Liver (tissue), 9 donors: ENCODE measurements around the gene SAXO2. TPM values are rescaled to one million over a fixed set of nuclear protein-coding genes. Genes with fewer than 3 reads are reported as not detected.
"Not testable (repeated sequence)": the region's sequence is repeated elsewhere in the genome, so short reads cannot be mapped to it uniquely, and the experiment has no call there.

Experiments
- DNase-seq: peaks from one replicate; pipeline ENCODE4 v3.0.0-alpha.2; 2017; ENCODE audit warnings: low spot score
- H3K27ac ChIP-seq, 2 donors: one replicate each; pipeline ENCODE4 v1.7.0; 2013; ENCODE audit warnings: inconsistent platforms in 2 of 2, low read length in 2 of 2, control low read depth in 1 of 2, low read depth in 1 of 2, mild to moderate bottlenecking in 1 of 2
- H3K27me3 ChIP-seq, 4 donors: one replicate each; pipeline versions ENCODE4 v1.6.1 to v1.7.0; 2013; ENCODE audit warnings: low read length in 3 of 4, inconsistent platforms in 1 of 4, mild to moderate bottlenecking in 1 of 4, moderate library complexity in 1 of 4; ENCODE audit not compliant: control insufficient read depth in 4 of 4, insufficient read depth in 4 of 4
- H3K36me3 ChIP-seq, 4 donors: one replicate each; pipeline versions ENCODE4 v1.6.1 to v1.7.0; 2013; ENCODE audit warnings: low read length in 3 of 4, mild to moderate bottlenecking in 3 of 4, low read depth in 1 of 4, moderate library complexity in 1 of 4; ENCODE audit not compliant: control insufficient read depth in 4 of 4, insufficient read depth in 3 of 4
- H3K4me1 ChIP-seq, 4 donors: one replicate each; pipeline versions ENCODE4 v1.6.1 to v1.7.0; 2013; ENCODE audit warnings: low read length in 3 of 4, mild to moderate bottlenecking in 3 of 4, moderate library complexity in 1 of 4; ENCODE audit not compliant: control insufficient read depth in 4 of 4, insufficient read depth in 4 of 4
- H3K4me3 ChIP-seq, 3 donors: one replicate each; pipeline versions ENCODE4 v1.6.1 to v1.7.0; 2013; ENCODE audit warnings: low read length in 3 of 3, control low read depth in 1 of 3, low read depth in 1 of 3, mild to moderate bottlenecking in 1 of 3
- H3K9ac ChIP-seq, 2 donors: one replicate each; pipeline ENCODE4 v1.7.0; 2013; ENCODE audit warnings: low read length in 2 of 2, mild to moderate bottlenecking in 2 of 2, moderate library complexity in 2 of 2, control low read depth in 1 of 2, low read depth in 1 of 2
- H3K9me3 ChIP-seq, 4 donors: one replicate each; pipeline versions ENCODE4 v1.6.1 to v1.7.0; 2013; ENCODE audit warnings: low read length in 3 of 4; ENCODE audit not compliant: control insufficient read depth in 4 of 4
- HNF4A ChIP-seq, 2 donors: conservative IDR thresholded peaks; 2 replicates each; pipeline ENCODE4 v1.6.1; 2016; ENCODE audit warnings: antibody characterized with exemption in 2 of 2, mild to moderate bottlenecking in 2 of 2
- RAD21 ChIP-seq, 2 donors: IDR thresholded peaks; 2 replicates each; pipeline ENCODE4 v1.6.1; 2016; ENCODE audit warnings: antibody characterized with exemption in 2 of 2, mild to moderate bottlenecking in 2 of 2
- TAF1 ChIP-seq: conservative IDR thresholded peaks from 2 replicates; pipeline ENCODE4 v1.6.1; 2016; ENCODE audit warnings: antibody characterized with exemption, mild to moderate bottlenecking
- WGBS: extraction: QIAGEN DNeasy Blood & Tissue Kit; methylation state at CpG from one replicate; pipeline ENCODE4 v1.1.7; 2013; 5-methylcytosine and 5-hydroxymethylcytosine counted together
- polyA plus RNA-seq, 2 donors: library from polyadenylated mRNA; stranded (reverse) in 1 of 2; unstranded in 1 of 2; fragments of 200-250 nt in 1 of 2; fragments of >200 nt in 1 of 2; fragmentation: Nextera tagmentation in 1 of 2; extraction: Ambion mirVana in 1 of 2; gene quantifications; one replicate each; pipeline versions ENCODE4 v1.2.1 to v1.2.3, GENCODE V29; 2013 to 2015
- total RNA-seq, 2 donors: library from RNA; depleted of rRNA; stranded (reverse); fragments of >200 nt; gene quantifications; one replicate each; pipeline ENCODE4 v1.2.3, GENCODE V29; 2014
- donor health status: healthy.
- donor health status: healthy.
- donor health status: healthy.
- donor health status: healthy.
- donor health status: healthy.

The SAXO2 gene
- total and polyA plus RNA-seq, 4 donors = 0.28 to 1.4 (median 0.43) TPM

DNA sequence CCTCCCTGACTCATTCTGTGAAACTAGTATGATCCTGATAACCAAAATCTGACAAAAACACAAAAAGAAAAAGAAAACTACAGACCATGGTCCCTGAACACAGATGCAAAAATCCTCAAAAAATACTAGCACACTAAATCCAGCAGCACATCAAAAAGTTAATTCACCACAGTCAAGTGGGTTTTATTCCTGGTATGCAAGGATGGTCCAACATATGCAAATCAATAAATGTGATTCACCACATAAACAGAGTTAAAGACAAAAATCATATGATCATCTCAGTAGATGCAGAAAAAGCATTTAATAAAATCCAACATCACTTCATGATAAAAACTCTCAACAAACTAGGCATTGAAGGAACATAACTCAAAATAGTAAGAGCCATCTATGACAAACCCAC lies 12.8 kb downstream of the SAXO2 start:
- no peak overlapping the region for H3K27ac ChIP-seq
- no peak overlapping the region for H3K4me3 ChIP-seq
- no peaks in the 10 kb centered on the region for H3K36me3 ChIP-seq
- no peak for DNase-seq
- no peak overlapping the region for H3K9ac ChIP-seq
- no peaks in the 10 kb centered on the region for H3K9me3 ChIP-seq
- H3K27me3 ChIP-seq = peaks cover 0 to 3% (median 0%) of the 10 kb centered on the region in 4 donors
- no peaks in the 10 kb centered on the region for H3K4me1 ChIP-seq
- no peak for TF ChIP-seq TAF1
- no peak for TF ChIP-seq HNF4A (conservative IDR thresholded peaks at IDR 0.05)

DNA sequence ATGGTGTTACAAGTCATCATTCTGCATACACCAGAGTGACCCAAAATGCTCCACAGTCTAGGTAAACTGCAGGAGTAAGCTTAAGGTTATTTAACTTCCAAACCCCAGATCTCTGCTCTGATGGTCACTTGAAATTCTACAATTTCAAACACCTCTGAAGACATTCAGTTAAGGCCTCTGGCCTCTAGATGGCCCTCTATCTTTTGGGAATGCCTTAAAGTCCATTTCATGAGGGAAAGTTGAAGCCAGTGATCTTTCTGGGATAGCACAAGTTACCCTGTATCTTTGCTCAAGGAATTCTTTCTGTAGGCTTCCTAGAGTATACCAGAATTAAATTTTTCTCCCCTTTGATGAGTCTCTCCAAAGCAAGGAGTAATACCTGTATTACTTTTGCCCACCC lies 18.7 kb downstream of the SAXO2 start:
- not testable (repeated sequence) for H3K36me3 ChIP-seq, H3K27ac ChIP-seq, H3K4me3 ChIP-seq, H3K27me3 ChIP-seq, H3K4me1 ChIP-seq, DNase-seq, H3K9me3 ChIP-seq, H3K9ac ChIP-seq
- TF ChIP-seq RAD21 (IDR thresholded peaks at IDR 0.05) = peak; percentile 30 to 31

DNA sequence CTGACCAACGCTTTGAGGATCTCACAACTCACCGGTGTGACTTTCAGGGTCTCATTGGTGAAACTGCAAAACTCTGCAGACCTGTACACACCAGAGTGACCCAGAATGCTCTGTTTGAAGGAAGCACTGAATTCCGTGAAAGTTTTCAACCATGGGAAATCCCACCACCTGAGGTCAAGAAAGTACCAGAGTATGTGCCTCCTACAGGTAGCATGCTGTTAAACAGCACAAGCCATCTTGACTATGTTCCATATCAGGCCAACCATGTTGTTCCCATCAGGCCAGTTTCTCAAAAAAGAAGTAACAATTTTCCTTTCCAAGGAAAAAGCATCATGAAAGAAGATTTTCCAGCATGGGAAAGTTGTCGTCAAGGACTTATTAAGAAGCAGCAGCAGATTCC lies 19.8 kb downstream of the SAXO2 start:
- not testable (repeated sequence) for H3K27ac ChIP-seq, H3K9me3 ChIP-seq, H3K36me3 ChIP-seq, DNase-seq, H3K27me3 ChIP-seq, H3K9ac ChIP-seq, H3K4me3 ChIP-seq, H3K4me1 ChIP-seq
- 88% methylated on average over 4 of the region's 4 CpGs for WGBS

DNA sequence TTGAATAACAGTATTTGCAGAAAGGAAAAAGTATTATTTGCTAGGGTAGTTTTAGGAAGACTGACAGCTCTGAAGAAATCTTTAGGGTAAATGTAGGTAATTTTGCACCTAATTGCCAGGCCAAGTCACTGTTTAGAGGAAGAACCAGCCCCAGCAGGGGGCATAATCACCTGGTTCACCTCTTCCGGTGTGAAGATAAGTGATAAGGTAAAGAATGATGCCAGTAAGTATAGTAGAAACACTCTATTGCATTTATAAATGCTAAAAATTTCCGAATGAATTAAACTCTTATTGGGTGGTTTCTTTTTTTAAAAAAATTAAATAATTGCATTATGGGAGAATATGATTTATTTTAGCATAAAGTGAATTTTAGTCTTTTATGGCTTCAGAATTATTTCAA lies 21.8 kb downstream of the SAXO2 start:
- not testable (repeated sequence) for H3K36me3 ChIP-seq, DNase-seq, H3K9me3 ChIP-seq, H3K27me3 ChIP-seq, H3K4me1 ChIP-seq, H3K4me3 ChIP-seq, H3K27ac ChIP-seq, H3K9ac ChIP-seq
- 90% methylated on average over 2 of the region's 2 CpGs for WGBS

DNA sequence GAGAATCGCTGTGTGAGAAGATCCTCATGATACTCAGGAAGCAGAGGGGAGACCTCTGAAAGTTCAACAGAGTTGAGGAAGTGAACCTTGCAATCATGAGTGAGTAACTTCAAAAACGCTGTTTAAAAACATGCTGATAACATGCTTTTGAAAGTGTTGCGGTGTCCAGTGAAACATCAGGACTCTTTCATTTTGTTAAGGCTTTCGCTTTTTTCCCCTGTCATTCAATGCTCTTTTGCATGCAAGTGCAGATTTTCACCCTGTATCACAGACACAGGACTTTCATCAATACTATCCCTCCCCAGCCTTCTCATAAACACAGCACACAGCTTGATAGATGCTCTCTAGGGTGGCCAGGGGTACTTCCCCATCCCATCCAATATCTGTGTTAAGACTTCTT lies 23.9 kb downstream of the SAXO2 start:
- not testable (repeated sequence) for H3K4me1 ChIP-seq, H3K9ac ChIP-seq, H3K27me3 ChIP-seq, H3K36me3 ChIP-seq, H3K27ac ChIP-seq, H3K4me3 ChIP-seq, H3K9me3 ChIP-seq, DNase-seq
- WGBS = 63% methylated on average over 4 of the region's 4 CpGs

DNA sequence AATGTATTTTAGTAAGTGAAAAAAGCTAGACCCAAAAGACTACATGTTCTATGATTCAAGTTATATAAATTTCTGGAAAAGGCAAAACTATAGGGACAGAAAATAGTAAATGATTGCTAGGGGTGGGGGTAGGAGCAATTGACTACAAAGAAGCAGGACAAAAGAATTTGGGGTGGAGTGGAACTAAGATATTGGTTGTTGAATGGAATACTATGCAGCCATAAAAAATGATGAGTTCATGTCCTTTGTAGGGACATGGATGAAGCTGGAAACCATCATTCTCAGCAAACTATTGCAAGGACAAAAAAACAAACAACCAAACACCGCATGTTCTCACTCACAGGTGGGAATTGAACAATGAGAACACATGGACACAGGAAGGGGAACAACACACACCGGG lies 25.6 kb downstream of the SAXO2 start:
- not testable (repeated sequence) for H3K27ac ChIP-seq, DNase-seq, H3K4me3 ChIP-seq, H3K36me3 ChIP-seq, H3K9me3 ChIP-seq, H3K4me1 ChIP-seq, H3K9ac ChIP-seq, H3K27me3 ChIP-seq
- WGBS = 93% methylated on average over 2 of the region's 2 CpGs
